DLD1 (cell line): Measurements from ENCODE around the gene CCDC27.
"Not testable (repeated sequence)": the region's sequence is repeated elsewhere in the genome, so short reads cannot be mapped to it uniquely, and the experiment has no call there.

ENCODE experiments used
- in situ Hi-C: cut with HindIII; loops from 2 replicates; pipeline ENCODE4 v1.10.0; 2017; ENCODE audit warnings: low sequenced_read_pairs

The CCDC27 gene

DNA sequence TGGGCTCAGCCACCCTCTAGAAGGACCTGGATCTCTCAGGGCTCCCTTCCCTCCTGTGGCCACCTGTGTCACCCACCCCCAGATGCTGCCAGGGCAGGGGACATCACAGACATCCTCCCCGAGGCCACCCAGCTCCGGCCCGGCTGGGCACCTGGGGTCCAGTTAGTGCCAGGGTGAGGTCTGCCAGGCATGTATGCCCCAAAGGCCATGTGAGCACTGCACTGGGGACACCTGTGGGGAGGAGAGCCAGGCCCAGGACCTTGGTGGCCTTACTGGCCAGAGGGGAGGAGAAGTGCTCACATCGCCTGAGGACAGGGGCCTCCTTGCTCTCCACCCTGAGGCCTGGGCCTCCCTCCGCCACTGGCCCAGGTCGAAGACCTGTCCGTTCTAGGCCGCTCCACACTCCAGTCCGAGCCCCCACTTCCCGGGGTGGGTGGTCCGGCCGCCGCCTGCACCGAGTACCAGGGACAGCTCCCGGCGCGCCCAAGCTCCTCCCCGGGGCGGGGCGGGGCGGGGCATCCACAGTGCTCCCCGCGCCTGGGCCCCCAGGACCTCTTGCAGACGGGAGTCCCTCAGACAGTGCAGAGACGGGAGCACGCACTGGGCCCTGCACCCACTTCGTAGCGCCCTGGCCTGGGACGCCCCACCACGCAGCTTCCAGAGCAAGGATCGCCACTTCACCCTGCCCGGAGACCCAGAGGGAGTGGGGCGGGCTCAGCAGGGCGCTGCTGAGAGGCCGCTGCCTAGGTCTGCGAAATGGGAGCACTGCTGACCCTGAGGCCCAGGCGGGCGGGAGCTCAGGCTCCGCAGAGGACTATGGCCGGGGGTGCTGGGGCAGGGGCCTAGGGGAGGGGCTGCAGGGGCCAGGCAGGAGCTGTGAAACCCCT lies 34.3 kb upstream of the CCDC27 start:
- in situ Hi-C loops: no loop called here

- in situ Hi-C loops: no loop called here
These were observed 33.5 kb upstream of the CCDC27 start for GRCh38 chr1:3718764-3719163.

GRCh38 chr1:3721955-3722465 lies 30.2 kb upstream of the CCDC27 start:
- in situ Hi-C loops: no loop called here

DNA sequence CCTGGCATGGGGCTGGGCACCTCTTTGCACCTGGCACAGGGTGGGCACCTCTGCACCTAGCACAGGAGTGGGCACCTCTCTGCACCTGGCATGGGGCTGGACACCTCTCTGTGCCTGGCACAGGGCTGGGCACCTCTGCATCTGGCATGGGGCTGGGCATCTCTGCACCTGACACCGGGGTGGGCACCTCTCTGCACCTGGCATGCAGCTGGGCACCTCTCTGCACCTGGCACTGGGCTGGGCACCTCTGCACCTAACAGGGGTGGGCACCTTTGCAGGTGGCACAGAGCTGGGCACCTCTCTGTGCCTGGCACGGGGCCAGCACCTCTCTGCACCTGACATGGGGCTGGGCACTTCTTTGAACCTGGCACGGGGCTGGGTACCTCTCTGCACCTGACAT lies 29.4 kb upstream of the CCDC27 start:
- in situ Hi-C loops: no loop called here

DNA sequence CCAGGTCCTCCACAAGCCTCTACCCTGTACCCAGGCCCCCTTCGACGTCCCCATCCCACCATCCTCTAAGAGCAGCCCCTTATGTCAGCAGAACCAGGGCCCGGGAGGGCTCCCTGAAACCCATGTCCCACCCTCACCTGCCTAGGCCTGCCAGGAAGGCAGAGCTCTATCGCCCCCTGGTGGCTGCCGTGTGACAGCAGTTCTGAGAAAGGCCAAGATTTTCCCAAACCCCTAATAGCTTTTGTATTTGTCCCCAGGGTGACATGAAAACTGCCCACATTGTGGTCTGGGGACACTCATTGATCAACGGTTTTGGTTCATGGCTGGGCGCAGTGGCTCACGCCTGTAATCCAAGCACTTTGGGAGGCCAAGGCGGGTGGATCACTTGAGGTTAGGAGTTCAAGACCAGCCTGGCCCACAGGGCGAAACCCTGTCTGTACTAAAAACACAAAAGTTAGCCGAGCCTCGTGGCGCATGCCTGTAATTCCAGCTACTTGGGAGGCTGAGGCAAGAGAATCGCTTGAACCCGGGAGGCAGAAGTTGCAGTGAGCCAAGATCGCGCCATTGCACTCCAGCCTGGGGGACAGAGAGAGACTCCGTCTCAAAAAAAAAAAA lies 27.7 kb upstream of the CCDC27 start:
- in situ Hi-C loops: not testable (repeated sequence)

- in situ Hi-C loops: no loop called here
These were observed 26.9 kb upstream of the CCDC27 start for GRCh38 chr1:3725366-3725765.

DNA sequence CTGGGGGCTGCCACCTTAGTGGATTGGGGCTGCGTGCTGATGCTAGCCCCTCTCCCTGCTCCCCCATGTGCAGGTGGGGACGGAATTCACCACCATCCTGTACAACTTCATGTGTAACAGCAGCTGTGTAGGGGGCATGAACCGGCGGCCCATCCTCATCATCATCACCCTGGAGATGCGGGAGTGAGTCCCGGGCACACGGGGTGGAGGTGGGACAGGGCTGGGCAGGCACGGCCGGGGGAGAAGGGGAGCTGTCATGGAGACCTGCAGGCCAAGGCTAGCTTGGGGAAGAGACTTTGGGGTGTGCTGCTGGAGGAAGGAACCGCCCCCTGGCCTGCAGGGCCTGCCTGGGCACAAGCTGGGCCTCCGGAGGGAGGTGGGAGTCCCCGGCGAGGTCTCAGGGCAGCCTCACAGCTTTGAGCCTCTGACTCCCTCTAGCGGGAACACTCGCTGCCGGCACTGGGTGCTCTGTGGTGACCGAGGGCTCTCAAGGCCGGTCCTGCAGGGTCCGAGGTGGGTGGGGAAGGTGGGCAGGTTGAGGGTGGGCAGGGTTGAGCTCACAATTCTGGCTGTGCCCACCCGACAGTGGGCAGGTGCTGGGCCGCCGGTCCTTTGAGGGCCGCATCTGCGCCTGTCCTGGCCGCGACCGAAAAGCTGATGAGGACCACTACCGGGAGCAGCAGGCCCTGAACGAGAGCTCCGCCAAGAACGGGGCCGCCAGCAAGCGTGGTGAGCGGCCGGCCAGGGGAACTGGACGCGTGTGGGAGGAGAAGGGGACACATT lies 25.0 kb upstream of the CCDC27 start:
- in situ Hi-C loops: no loop called here

GRCh38 chr1:3727825-3728776 lies 24.1 kb upstream of the CCDC27 start:
- in situ Hi-C loops: no loop called here

DNA sequence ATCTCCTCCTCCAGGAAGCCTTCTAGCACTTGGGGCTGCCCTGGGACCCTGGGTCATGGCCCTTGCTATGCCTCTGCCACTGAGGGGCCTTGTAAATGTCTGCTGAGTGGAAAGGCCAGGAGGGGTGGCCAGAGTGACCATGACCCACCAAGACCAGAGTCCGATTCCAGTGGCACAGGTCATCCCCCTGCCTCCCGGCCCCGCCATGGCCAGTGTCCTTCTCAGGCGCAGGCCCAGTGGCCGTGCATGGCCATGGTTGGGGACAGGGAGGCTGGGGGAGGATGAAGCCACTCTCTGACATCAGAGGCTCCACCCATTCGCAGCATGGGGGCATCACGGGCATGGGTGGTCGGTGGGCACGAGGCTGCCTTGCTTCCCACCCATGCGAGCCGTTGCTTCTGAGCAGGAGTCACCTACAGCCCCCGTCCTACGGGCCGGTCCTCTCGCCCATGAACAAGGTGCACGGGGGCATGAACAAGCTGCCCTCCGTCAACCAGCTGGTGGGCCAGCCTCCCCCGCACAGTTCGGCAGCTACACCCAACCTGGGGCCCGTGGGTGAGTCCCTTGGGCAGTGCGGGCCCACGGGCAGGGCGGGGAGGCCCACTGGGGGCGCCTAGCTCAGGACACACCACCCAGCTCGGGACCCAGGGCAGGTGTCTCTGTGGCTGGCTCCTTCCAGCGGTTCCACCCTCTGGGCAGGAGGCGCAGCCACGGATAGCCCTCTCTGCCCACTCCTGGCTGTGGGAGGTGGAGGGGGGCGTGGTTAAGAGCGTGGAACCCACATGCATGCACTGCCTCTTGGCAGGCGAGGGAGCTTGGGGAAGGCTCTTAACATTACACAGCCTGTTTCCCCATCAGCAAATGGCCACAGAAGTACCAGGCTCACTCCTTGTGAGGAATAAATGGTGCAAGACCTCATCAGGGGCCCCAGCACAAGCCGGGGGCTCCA lies 22.4 kb upstream of the CCDC27 start:
- in situ Hi-C loops: no loop called here

- in situ Hi-C loops: no loop called here
These were observed 21.6 kb upstream of the CCDC27 start for GRCh38 chr1:3730543-3731247.

- in situ Hi-C loops: no loop called here
These were observed 20.4 kb upstream of the CCDC27 start for GRCh38 chr1:3731583-3732433.

DNA sequence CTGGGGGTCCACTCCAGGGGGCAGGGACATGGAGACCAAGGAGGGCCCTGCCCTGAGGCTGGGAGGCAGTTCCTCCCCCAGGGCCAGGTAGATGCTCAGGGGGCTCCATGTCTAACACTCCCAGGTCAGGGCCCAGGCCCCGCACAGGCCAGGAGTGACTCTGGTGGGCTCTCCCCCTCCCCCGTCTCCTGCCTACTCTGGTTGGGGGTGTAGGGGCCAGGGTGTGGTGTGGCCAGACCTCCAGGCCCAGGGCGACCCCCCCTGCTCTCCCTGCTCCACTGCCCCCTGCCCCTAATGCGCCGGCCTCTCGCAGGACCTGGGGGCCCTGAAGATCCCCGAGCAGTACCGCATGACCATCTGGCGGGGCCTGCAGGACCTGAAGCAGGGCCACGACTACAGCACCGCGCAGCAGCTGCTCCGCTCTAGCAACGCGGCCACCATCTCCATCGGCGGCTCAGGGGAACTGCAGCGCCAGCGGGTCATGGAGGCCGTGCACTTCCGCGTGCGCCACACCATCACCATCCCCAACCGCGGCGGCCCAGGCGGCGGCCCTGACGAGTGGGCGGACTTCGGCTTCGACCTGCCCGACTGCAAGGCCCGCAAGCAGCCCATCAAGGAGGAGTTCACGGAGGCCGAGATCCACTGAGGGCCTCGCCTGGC lies 19.7 kb upstream of the CCDC27 start:
- in situ Hi-C loops: no loop called here

DNA sequence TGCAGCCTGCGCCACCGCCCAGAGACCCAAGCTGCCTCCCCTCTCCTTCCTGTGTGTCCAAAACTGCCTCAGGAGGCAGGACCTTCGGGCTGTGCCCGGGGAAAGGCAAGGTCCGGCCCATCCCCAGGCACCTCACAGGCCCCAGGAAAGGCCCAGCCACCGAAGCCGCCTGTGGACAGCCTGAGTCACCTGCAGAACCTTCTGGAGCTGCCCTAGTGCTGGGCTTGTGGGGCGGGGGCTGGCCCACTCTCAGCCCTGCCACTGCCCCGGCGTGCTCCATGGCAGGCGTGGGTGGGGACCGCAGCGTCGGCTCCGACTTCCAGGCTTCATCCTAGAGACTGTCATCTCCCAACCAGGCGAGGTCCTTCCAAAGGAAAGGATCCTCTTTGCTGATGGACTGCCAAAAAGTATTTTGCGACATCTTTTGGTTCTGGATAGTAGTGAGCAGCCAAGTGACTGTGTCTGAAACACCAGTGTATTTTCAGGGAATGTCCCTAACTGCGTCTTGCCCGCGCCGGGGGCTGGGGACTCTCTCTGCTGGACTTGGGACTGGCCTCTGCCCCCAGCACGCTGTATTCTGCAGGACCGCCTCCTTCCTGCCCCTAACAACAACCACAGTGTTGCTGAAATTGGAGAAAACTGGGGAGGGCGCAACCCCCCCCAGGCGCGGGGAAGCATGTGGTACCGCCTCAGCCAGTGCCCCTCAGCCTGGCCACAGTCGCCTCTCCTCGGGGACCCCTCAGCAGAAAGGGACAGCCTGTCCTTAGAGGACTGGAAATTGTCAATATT lies 19.0 kb upstream of the CCDC27 start:
- in situ Hi-C loops: no loop called here

DNA sequence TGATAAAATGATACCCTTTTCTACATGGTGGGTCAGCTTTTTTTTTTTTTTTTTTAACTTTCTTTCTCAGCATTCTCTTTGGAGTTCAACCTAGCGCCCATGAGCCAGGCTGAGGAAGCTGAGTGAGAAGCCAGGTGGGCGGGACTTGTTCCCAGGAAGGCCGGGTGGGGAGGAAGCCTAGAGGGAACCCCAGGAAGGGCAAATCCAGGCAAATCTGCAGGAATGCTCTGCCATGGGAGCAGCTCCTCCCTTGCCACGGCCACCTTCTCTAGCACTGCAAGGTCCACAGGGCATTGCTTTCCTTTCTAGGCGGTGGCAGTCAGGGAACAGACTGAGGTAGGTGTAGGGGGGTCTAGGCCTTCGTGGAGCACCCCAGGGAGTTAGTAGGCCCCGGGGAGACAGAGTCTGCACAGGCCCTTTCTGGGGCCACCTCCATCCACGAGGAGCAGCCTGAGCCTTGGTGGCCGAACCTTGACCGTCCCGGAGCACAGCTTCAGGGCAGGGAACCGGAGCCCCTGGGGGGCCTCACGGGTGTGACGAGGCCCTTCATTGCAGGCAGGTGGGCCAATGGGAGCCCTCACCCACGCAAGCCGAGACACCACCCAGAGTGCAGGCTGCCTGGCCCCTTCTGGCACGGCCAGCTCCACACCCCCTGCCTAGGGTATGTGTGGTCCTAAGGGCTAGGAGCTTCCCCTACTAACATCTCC lies 18.2 kb upstream of the CCDC27 start:
- in situ Hi-C loops: no loop called here

- in situ Hi-C loops: no loop called here
These were observed 17.6 kb upstream of the CCDC27 start for GRCh38 chr1:3734602-3735001.
